ENCODE measurements around the gene UBE2J2.

Gene UBE2J2

DNA sequence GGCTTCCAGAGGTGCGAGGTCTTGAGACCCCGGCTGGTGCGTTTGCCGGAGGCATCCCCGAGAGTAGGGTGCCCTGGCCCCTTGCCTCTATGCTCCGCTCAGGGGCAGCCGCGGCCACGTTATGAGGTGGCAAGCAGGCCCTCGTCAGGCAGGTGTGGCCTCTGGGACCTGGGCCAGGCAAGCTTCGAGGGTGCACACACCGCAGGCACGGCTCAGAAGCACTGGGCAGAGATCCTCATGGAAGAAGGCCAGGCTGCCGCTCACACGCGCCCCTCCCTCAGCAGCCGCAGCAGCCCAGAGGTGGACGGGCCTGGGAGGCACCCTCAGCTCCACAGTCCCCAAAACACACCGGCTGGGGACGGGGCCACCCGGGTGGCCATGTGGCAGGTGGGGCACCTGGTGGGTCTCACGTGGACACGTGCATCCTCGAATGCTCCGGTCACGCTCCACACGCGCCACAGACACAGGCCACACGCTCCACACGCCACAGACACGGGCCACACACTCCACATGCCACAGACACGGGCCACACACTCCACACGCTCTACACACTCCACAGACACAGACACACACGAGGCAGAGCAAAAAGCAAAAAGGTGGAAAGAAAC lies 48.3 kb downstream of the UBE2J2 start:
- Histone ChIP-seq H3K9me3 (ENCODE audit: control insufficient read depth, low read length) (no peaks in the 10 kb centered on the region), H2AFZ (no peak overlapping the region), H3K27ac (no peak overlapping the region), H3K4me3 (ENCODE audit: low read depth, low read length) (no peak overlapping the region), H3K4me1 (peaks cover 3% of the 10 kb centered on the region), H3K4me2 (ENCODE audit: low read length) (no peak overlapping the region), H3K36me3 (ENCODE audit: control insufficient read depth, insufficient read depth, low read length) (no peaks in the 10 kb centered on the region), H3K79me2 (peaks cover 26% of the 10 kb centered on the region), H3K9ac (no peak overlapping the region), H3K27me3 (ENCODE audit: control insufficient read depth, insufficient read depth, low read length) (no peaks in the 10 kb centered on the region)
- TF ChIP-seq, protein P1, sequence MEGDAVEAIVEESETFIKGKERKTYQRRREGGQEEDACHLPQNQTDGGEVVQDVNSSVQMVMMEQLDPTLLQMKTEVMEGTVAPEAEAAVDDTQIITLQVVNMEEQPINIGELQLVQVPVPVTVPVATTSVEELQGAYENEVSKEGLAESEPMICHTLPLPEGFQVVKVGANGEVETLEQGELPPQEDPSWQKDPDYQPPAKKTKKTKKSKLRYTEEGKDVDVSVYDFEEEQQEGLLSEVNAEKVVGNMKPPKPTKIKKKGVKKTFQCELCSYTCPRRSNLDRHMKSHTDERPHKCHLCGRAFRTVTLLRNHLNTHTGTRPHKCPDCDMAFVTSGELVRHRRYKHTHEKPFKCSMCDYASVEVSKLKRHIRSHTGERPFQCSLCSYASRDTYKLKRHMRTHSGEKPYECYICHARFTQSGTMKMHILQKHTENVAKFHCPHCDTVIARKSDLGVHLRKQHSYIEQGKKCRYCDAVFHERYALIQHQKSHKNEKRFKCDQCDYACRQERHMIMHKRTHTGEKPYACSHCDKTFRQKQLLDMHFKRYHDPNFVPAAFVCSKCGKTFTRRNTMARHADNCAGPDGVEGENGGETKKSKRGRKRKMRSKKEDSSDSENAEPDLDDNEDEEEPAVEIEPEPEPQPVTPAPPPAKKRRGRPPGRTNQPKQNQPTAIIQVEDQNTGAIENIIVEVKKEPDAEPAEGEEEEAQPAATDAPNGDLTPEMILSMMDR (IDR thresholded peaks at IDR 0.05): no peak

GRCh38 chr1:1223891-1224290 lies 49.8 kb downstream of the UBE2J2 start:
- H3K9me3 ChIP-seq (ENCODE audit: control insufficient read depth, low read length): no peaks in the 10 kb centered on the region
- H3K27me3 ChIP-seq (ENCODE audit: control insufficient read depth, insufficient read depth, low read length): no peaks in the 10 kb centered on the region
- no peak overlapping the region for H3K9ac ChIP-seq
- TF ChIP-seq, protein P1 (IDR thresholded peaks at IDR 0.05): no peak
- no peaks in the 10 kb centered on the region for H3K4me1 ChIP-seq
- H2AFZ ChIP-seq: no peak overlapping the region
- no peak overlapping the region for H3K27ac ChIP-seq
- H3K79me2 ChIP-seq: peaks cover 12% of the 10 kb centered on the region
- H3K4me2 ChIP-seq (ENCODE audit: low read length): no peak overlapping the region
- no peaks in the 10 kb centered on the region for H3K36me3 ChIP-seq (ENCODE audit: control insufficient read depth, insufficient read depth, low read length)
- H3K4me3 ChIP-seq (ENCODE audit: low read depth, low read length): no peak overlapping the region

DNA sequence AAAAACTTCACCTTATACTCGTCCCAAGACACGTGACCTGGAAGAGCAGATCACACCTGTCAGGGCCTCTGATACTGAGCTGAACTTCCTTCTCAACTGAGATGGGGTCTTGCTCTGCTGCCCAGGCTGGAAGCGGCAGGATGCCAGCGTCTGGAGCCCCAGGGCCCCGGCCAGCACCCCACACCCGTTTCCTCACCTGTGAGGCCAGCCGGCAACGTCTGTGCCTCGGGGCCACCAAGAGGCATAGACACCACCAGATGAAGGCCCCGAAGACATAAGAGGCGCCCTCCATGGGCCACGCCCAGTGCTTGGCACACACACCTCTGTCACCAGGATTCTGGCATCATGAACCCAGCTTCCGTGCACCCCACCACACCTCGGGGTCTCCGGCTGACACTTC lies 50.3 kb downstream of the UBE2J2 start:
- Histone ChIP-seq H3K4me2 (ENCODE audit: low read length) (no peak overlapping the region), H3K9me3 (ENCODE audit: control insufficient read depth, low read length) (no peaks in the 10 kb centered on the region), H3K4me3 (ENCODE audit: low read depth, low read length) (no peak overlapping the region), H3K27me3 (ENCODE audit: control insufficient read depth, insufficient read depth, low read length) (no peaks in the 10 kb centered on the region), H3K9ac (no peak overlapping the region), H3K79me2 (peaks cover 7% of the 10 kb centered on the region), H3K27ac (no peak overlapping the region), H3K36me3 (ENCODE audit: control insufficient read depth, insufficient read depth, low read length) (no peaks in the 10 kb centered on the region), H3K4me1 (no peaks in the 10 kb centered on the region), H2AFZ (no peak overlapping the region)
- TF ChIP-seq, protein P1 (IDR thresholded peaks at IDR 0.05): no peak

DNA sequence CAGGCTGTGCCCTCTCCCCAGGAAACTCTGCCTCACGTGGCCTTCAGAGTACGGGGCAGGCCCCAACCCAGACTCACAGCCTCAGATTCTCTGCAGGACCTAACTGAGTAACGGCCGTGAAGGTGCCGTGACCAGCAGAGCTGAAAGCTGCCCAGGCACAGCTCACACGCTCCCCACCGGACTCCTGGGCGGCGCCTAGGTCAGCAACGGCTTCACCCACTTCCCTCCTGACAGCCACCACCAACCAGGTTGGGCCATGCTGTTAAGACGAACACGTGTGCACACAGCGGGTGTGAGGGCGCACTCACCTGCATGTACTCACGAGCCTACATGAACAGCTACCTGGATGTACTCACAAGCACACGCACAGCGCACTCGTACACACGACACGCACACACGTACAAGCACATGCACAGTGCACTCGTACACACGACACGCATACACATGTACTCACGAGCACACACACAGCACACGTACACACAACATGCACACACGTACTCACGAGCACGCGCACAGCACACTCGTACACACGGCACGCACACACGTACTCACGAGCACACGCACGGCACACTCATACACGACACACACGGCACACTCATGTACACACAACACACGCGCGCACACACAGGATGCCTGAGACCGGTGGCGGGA lies 51.0 kb downstream of the UBE2J2 start:
- H3K36me3 ChIP-seq (ENCODE audit: control insufficient read depth, insufficient read depth, low read length): no peaks in the 10 kb centered on the region
- H3K27ac ChIP-seq: no peak overlapping the region
- no peaks in the 10 kb centered on the region for H3K27me3 ChIP-seq (ENCODE audit: control insufficient read depth, insufficient read depth, low read length)
- no peaks in the 10 kb centered on the region for H3K4me1 ChIP-seq
- no peak overlapping the region for H3K4me3 ChIP-seq (ENCODE audit: low read depth, low read length)
- H3K9ac ChIP-seq: no peak overlapping the region
- no peak overlapping the region for H3K4me2 ChIP-seq (ENCODE audit: low read length)
- H2AFZ ChIP-seq: no peak overlapping the region
- peaks cover 3% of the 10 kb centered on the region for H3K79me2 ChIP-seq
- H3K9me3 ChIP-seq (ENCODE audit: control insufficient read depth, low read length): no peaks in the 10 kb centered on the region
- TF ChIP-seq, protein P1 (IDR thresholded peaks at IDR 0.05): no peak

All from parathyroid adenoma (tissue), 2 donors.